Measurements from ENCODE around the gene GPR149. TPM values are rescaled to one million over a fixed set of nuclear protein-coding genes. Genes with fewer than 3 reads are reported as not detected.

GPR149 gene
- total RNA-seq, 2 experiments from 2014 or later = not detected

- TF ChIP-seq CTCF (IDR thresholded peaks at IDR 0.05) = no peak
- POLR2A ChIA-PET = no interaction called here
- DNase-seq (no peak), ATAC-seq (no peak)
- Mint-ChIP-seq H3K36me3 (ENCODE audit: low read depth) (peaks cover 3% of the 10 kb centered on the region), H3K27me3 (peaks cover 4% of the 10 kb centered on the region), H3K4me3 (no peak overlapping the region), H3K27ac (no peak overlapping the region), H3K9me3 (no peaks in the 10 kb centered on the region), H3K4me1 (ENCODE audit: low read depth) (peaks cover 9% of the 10 kb centered on the region)
- CTCF ChIA-PET = no interaction called here
- intact Hi-C loops (cut with micrococcal nuclease) = loop anchor here (10.0 kb wide), 1 partner anchor 1377 kb away; no protein-coding TSS in a partner anchor
These were observed 102.1 kb downstream of the GPR149 start for GRCh38 chr3:154327871-154328270.

DNA sequence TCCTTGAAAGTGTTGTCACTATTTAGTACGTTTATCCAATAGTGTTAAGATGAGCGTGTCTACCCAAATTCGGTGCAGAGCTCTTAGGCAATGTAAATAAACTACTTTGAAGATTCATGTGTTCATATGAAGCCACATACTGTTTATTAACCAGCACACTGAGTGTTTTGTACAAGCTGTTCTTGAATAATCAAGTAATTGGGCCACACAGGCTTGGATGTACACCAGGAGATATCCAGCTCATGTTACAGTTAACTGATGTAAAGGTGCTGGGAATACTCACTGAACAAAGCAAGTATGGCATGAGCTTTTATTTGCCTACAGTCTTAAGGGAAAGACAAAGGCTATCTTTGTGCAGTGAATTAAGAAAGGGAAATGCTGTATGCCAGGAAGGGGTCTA, 105.1 kb downstream of the GPR149 start:
- H3K27me3 Mint-ChIP-seq = peaks cover 1% of the 10 kb centered on the region
- H3K27ac Mint-ChIP-seq = peak overlapping the region; percentile 98
- H3K9me3 Mint-ChIP-seq = no peaks in the 10 kb centered on the region
- ChIA-PET POLR2A (no interaction called here), CTCF (interaction anchor here (0.9 to 1.4 kb wide), 3 partner anchors 11 to 26 kb away, joined by 3 read pairs; no protein-coding TSS in a partner anchor)
- H3K4me1 Mint-ChIP-seq (ENCODE audit: low read depth) = peaks cover 22% of the 10 kb centered on the region
- intact Hi-C loops (cut with micrococcal nuclease) = loop anchor here (10.0 kb wide), 1 partner anchor 1380 kb away; no protein-coding TSS in a partner anchor
- TF ChIP-seq CTCF (IDR thresholded peaks at IDR 0.05) = no peak
- ATAC-seq (no peak), DNase-seq (no peak)
- H3K36me3 Mint-ChIP-seq (ENCODE audit: low read depth) = peaks cover 18% of the 10 kb centered on the region
- H3K4me3 Mint-ChIP-seq = peak overlapping the region; percentile 85

DNA sequence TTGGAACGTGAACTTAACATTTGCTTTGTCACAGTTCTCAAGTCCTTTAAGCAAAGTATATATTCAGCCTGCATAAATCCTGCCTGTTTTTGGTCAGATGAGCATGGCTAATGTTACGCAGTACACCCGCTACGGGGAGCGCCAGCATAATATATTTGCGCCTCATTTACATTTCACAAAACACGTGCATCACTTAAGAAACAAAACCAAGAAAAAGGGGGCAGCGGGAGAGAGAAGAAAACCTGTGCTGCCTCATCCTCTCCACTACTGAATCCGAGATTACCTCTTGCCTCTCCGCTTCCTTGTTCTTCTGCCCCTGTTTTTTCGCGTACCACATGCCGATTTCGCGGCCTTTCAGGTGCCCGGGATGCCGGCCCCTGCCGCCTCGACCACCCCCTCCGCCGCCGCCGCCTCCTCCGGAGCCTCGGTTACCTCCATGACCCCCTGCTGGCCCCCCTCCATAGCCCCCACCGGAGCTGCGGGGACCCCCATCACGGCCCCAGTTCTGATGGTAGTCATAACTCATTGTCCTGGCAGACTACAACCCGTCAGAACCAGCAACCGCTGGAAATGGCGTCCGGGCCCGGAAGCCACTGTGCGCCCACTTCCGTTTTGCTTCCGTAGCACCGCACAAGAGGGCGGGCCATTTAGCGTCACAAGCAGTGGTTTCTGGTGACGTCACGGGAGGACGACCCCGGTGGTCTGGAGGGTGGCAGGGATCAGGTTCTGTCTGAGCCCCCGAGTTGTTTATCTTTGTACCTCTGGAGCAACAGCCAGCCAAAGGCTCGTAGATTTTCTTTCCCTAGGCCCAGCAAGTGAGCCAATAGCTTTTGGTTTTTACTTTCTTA, 105.9 kb downstream of the GPR149 start, which contains the start of gene DHX36:
Gene DHX36, minus strand, starts transcription at position 597 of the 848 bp plus-strand sequence. Its CDS starts 71 bp downstream, at position 526.
- DNase-seq (peak; percentile 95), ATAC-seq (peak; percentile 91)
- Mint-ChIP-seq H3K4me1 (ENCODE audit: low read depth) (peaks cover 22% of the 10 kb centered on the region), H3K27me3 (peaks cover 1% of the 10 kb centered on the region), H3K27ac (peak within 1 kb of the TSS; percentile 98), H3K9me3 (no peaks in the 10 kb centered on the region), H3K36me3 (ENCODE audit: low read depth) (peaks cover 18% of the 10 kb centered on the region), H3K4me3 (peak within 1 kb of the TSS; percentile 85)
- intact Hi-C loops (cut with micrococcal nuclease) = loop anchor here (10.0 kb wide), 1 partner anchor 1381 kb away; no protein-coding TSS in a partner anchor
- ChIA-PET CTCF (interaction anchor here (0.9 to 1.4 kb wide), 3 partner anchors 11 to 27 kb away, joined by 3 read pairs; no protein-coding TSS in a partner anchor), POLR2A (no interaction called here)
- TF ChIP-seq CTCF (IDR thresholded peaks at IDR 0.05) = no peak

DNA sequence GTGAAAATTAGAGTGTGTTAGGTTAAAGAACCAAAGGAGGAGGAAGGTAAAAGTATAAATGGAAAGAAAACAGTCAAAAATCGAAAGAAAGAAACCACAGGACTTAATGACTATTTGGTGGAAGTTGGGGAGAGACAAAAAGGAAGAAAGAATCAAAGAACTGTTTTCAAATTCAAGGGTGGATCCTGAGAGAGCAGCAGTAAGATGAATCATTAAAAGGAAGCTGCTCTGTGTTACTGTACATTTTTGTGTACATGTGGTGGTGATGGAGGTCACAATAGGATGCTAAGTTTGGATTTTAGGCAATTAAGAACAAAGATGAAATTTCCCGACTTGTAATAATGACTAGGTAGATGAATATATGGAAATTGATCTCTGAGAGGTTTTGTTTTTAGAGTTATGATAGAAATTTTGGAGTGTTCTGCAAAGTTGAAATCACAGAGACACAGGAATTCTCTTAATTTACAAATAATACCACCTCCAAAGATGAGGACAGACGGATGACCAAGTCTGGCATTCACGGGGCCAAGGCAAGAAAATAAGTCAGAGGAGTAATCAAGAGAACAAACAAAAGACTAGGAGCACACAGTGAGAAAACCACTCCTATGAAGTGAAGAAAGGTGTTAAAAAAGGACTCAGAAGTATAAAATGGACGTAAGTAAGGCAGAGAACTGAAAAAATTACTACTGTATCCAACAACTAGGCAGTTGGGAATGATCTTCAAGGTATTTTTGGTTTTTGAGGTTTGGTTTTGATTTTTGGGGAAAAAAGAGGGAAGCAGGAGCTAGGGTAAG, 112.8 kb downstream of the GPR149 start:
- H3K9me3 Mint-ChIP-seq = no peaks in the 10 kb centered on the region
- intact Hi-C loops (cut with micrococcal nuclease) = no loop called here
- H3K27ac Mint-ChIP-seq = peak overlapping the region; percentile 64
- peaks cover 10% of the 10 kb centered on the region for H3K4me1 Mint-ChIP-seq (ENCODE audit: low read depth)
- ChIA-PET CTCF (interaction anchor here (1.2 kb wide), 1 partner anchor 19 kb away, joined by 3 read pairs; no protein-coding TSS in a partner anchor), POLR2A (no interaction called here)
- DNase-seq (no peak), ATAC-seq (peak; percentile 70)
- peak overlapping the region; percentile 4 for H3K4me3 Mint-ChIP-seq
- no peaks in the 10 kb centered on the region for H3K27me3 Mint-ChIP-seq
- TF ChIP-seq CTCF (IDR thresholded peaks at IDR 0.05) = no peak
- peaks cover 46% of the 10 kb centered on the region for H3K36me3 Mint-ChIP-seq (ENCODE audit: low read depth)

Data from activated CD8-positive, alpha-beta T cell treated with anti-CD3 and anti-CD28 coated beads for 36 hours (primary cell).